ENCODE measurements around the gene GDI1. TPM values are rescaled to one million over a fixed set of nuclear protein-coding genes. Genes with fewer than 3 reads are reported as not detected.

GDI1 gene
- total and polyA plus RNA-seq, 9 of the 15 experiments (the other 6 are each of a cell fraction or from before 2014, with no cell fraction given): 0.97 to 82.6 (median 37.5) TPM

DNA sequence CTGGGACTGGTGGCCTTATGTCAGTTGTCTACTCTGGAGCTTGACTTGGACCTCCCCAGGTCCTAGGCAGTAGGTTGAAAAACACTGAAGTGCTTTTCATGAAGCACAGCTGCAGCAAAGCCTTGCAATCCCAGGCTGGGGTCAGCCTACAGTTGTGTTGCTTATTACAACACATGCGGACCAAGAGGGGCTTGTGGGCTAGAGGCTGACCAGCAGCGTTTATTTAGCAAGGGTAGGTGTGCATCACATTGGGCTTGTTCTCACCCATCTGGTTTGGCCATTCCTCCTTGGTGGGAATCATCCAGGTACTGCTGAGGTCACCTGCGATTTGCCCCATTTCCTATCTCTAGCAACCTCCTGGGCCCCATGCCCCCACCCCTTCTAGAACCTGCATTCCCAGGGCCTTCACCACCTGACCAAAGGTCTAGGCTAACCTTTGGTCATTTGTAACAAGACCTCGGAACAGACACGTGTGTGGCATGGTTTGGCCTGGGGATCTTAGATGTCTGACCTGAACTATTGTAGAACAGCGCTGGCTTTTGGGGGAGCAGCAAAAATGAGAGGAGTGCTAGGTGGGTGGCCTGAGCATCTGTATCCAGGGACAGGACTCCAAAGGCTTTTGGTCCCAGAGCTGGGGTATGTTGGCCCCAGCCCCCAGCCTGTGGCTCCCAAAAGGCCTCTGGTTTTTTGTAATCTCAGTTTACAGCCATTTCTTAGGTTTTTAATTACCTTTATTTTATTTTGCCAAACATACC lies 35.7 kb upstream of the GDI1 start (continued):
- TF ChIP-seq, protein P1, sequence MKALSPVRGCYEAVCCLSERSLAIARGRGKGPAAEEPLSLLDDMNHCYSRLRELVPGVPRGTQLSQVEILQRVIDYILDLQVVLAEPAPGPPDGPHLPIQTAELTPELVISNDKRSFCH (CRISPR knock-in tag; IDR thresholded peaks at IDR 0.05): no peak
- TF ChIP-seq, protein P1 (tag; IDR thresholded peaks at IDR 0.05): no peak
- TF ChIP-seq NR2C2 (CRISPR knock-in tag; IDR thresholded peaks at IDR 0.05): peak; percentile 77; the same call in 1 of the 2 replicates
- TF ChIP-seq NR2C2 (tag; IDR thresholded peaks at IDR 0.05): no peak
- TF ChIP-seq TFAM (CRISPR knock-in tag; conservative IDR thresholded peaks at IDR 0.05): no peak
- TF ChIP-seq, protein P2, sequence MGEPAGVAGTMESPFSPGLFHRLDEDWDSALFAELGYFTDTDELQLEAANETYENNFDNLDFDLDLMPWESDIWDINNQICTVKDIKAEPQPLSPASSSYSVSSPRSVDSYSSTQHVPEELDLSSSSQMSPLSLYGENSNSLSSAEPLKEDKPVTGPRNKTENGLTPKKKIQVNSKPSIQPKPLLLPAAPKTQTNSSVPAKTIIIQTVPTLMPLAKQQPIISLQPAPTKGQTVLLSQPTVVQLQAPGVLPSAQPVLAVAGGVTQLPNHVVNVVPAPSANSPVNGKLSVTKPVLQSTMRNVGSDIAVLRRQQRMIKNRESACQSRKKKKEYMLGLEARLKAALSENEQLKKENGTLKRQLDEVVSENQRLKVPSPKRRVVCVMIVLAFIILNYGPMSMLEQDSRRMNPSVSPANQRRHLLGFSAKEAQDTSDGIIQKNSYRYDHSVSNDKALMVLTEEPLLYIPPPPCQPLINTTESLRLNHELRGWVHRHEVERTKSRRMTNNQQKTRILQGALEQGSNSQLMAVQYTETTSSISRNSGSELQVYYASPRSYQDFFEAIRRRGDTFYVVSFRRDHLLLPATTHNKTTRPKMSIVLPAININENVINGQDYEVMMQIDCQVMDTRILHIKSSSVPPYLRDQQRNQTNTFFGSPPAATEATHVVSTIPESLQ (CRISPR knock-in tag; IDR thresholded peaks at IDR 0.05): no peak
- TF ChIP-seq TCF7 (IDR thresholded peaks at IDR 0.05; ENCODE audit: borderline replicate concordance): 0 out of 2 replicates have a peak, but pooled peaks have one; percentile 16
- no peak for TF ChIP-seq LEF1 (IDR thresholded peaks at IDR 0.05)
- TF ChIP-seq POLR2G (IDR thresholded peaks at IDR 0.05; ENCODE audit: low read depth, low read length): 0 out of 2 replicates have a peak, but pooled peaks have one; percentile 23
- TF ChIP-seq ZNF175 (CRISPR knock-in tag; IDR thresholded peaks at IDR 0.05; ENCODE audit: low read depth): no peak
- TF ChIP-seq LCOR (CRISPR knock-in tag; IDR thresholded peaks at IDR 0.05): peak; percentile 91
- TF ChIP-seq IFI16 (CRISPR knock-in tag; IDR thresholded peaks at IDR 0.05): no peak
- TF ChIP-seq HSF4 (CRISPR knock-in tag; IDR thresholded peaks at IDR 0.05; ENCODE audit: borderline replicate concordance): no peak
- TF ChIP-seq, protein P3, sequence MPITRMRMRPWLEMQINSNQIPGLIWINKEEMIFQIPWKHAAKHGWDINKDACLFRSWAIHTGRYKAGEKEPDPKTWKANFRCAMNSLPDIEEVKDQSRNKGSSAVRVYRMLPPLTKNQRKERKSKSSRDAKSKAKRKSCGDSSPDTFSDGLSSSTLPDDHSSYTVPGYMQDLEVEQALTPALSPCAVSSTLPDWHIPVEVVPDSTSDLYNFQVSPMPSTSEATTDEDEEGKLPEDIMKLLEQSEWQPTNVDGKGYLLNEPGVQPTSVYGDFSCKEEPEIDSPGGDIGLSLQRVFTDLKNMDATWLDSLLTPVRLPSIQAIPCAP (CRISPR knock-in tag; IDR thresholded peaks at IDR 0.05; ENCODE audit: borderline replicate concordance): no peak
- 0 out of 2 replicates have a peak, but pooled peaks have one; percentile 4 for TF ChIP-seq TAL1 (IDR thresholded peaks at IDR 0.05)
- TF ChIP-seq, protein P4, sequence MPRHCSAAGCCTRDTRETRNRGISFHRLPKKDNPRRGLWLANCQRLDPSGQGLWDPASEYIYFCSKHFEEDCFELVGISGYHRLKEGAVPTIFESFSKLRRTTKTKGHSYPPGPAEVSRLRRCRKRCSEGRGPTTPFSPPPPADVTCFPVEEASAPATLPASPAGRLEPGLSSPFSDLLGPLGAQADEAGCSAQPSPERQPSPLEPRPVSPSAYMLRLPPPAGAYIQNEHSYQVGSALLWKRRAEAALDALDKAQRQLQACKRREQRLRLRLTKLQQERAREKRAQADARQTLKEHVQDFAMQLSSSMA (CRISPR knock-in tag; IDR thresholded peaks at IDR 0.05): no peak
- no peak for TF ChIP-seq ZKSCAN1 (IDR thresholded peaks at IDR 0.05; ENCODE audit: low read depth, low read length)
- TF ChIP-seq JUND (IDR thresholded peaks at IDR 0.05; ENCODE audit: borderline replicate concordance, low read depth, low read length): no peak
- TF ChIP-seq JUND (tag; IDR thresholded peaks at IDR 0.05; ENCODE audit: borderline replicate concordance, low read depth, low read length): no peak
- peak; percentile 32; the same call in 1 of the 2 replicates for TF ChIP-seq ESRRB (CRISPR knock-in tag; IDR thresholded peaks at IDR 0.05; ENCODE audit: borderline replicate concordance)
- TF ChIP-seq HNRNPL (IDR thresholded peaks at IDR 0.05; ENCODE audit: low read depth, low read length): no peak
- no peak for TF ChIP-seq IRF2 (CRISPR knock-in tag; IDR thresholded peaks at IDR 0.05)
- no peak for TF ChIP-seq BCL6 (CRISPR knock-in tag; IDR thresholded peaks at IDR 0.05)
- TF ChIP-seq CBX8 (IDR thresholded peaks at IDR 0.05; ENCODE audit: borderline replicate concordance, extremely low read depth, low read depth, low read length, poor library complexity, severe bottlenecking): no peak
- TF ChIP-seq CC2D1A (IDR thresholded peaks at IDR 0.05): no peak
- TF ChIP-seq ZNF354B (CRISPR knock-in tag; IDR thresholded peaks at IDR 0.05): no peak
- TF ChIP-seq DPF2 (IDR thresholded peaks at IDR 0.05): no peak
